Fibroblast of the aortic adventitia (primary cell): ENCODE measurements around the gene TNKS2. TPM values are rescaled to one million over a fixed set of nuclear protein-coding genes. Genes with fewer than 3 reads are reported as not detected.
A peak's percentile ranks its signal among the peaks of the same experiment; 100 is the strongest.

Source experiments
- DNase-seq: peaks from one replicate; pipeline ENCODE4 v3.0.0-alpha.2; 2010; ENCODE audit warnings: low read depth
- H3K4me3 ChIP-seq: 2 replicates; pipeline ENCODE4 v1.5.1; 2011; ENCODE audit warnings: low read depth, mild to moderate bottlenecking, control low read depth, low read length, moderate library complexity
- small RNA-seq: library from RNA; depleted of rRNA; stranded (forward); fragments of <200 nt; gene quantifications from one replicate; pipeline ENCODE3, GENCODE V24; 2012
- total RNA-seq: library from RNA; depleted of rRNA; stranded (reverse); fragments of >200 nt; gene quantifications from 2 replicates; pipeline ENCODE4 v1.2.3, GENCODE V29; 2012; ENCODE audit warnings: low replicate concordance
- TF ChIP-seq, protein P1 (sequence below): IDR thresholded peaks from 2 replicates; pipeline ENCODE4 v1.5.1; 2011; ENCODE audit warnings: mild to moderate bottlenecking, low read length, control low read depth, inconsistent platforms; ENCODE audit not compliant: insufficient read depth

The TNKS2 gene
- total RNA-seq, 1 donor = 51.2 TPM

DNA sequence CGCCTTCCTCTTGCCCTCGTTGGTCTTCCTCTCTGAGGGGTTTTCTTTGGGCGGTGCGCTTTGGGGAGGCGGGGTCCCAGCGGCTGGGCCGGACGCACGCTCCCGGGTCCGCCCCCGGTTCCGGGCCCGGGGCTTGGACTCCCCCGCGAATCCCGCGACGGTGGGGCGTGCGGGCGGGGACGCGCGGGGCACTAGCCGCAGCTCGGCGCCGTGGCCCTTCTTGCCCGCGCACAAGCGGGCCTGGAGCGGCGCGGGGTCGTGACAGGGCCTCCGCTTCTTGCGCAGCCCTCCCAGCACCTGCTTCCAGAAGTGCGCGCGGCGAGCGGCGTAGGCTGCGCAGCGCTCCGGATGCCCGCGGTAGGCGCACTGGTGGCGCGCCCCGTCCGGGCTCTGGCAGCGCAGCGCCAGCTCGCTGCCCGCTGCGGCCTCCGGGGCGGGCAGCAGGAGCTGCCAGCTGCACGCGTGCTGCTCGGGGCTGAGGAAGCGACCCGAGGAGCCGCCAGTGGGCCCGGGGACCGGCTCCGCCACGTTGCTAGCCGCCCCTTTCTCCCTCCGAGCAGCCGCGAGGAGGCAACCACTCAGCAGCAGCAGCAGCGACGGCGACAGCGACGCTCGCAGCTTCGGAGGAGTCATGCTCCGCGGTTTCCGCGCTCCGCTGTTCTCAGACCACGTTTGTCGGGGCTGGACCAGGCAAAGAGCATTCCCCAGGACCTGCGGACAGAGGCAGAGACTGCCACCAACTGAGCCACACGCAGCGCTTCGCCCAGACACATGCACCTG is 110.3 kb downstream of the TNKS2 start:
- TF ChIP-seq, protein P1, sequence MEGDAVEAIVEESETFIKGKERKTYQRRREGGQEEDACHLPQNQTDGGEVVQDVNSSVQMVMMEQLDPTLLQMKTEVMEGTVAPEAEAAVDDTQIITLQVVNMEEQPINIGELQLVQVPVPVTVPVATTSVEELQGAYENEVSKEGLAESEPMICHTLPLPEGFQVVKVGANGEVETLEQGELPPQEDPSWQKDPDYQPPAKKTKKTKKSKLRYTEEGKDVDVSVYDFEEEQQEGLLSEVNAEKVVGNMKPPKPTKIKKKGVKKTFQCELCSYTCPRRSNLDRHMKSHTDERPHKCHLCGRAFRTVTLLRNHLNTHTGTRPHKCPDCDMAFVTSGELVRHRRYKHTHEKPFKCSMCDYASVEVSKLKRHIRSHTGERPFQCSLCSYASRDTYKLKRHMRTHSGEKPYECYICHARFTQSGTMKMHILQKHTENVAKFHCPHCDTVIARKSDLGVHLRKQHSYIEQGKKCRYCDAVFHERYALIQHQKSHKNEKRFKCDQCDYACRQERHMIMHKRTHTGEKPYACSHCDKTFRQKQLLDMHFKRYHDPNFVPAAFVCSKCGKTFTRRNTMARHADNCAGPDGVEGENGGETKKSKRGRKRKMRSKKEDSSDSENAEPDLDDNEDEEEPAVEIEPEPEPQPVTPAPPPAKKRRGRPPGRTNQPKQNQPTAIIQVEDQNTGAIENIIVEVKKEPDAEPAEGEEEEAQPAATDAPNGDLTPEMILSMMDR = peak; percentile 38
- peak; percentile 66 for DNase-seq

DNA sequence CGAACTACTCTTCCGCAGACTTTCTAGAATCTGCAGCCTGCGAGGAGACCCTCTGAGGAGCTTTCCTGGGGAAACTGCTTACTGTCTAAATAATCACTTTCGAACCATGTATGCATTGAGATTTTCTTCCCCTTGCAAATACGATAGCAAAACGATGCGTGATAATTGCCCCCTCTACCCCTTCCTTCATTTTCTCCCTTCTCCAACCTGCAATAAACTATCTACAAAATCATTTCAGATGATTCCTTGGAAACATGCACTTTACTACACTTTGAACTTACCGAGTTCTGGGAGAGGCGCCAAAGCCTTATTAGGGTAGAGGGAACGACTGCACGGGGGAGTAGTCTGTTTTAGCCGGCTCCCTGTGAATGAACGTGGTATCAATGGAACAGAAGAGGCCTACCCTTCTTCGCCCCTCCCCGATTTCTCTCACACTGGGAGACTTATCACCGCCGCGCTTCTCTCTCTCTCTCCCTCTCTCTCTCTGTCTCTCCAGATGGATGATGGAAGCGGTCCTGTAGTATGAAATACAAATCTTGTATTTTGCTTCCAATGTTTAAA is 111.0 kb downstream of the TNKS2 start, which contains the start of gene FGFBP3:
TSS of gene FGFBP3 (minus strand) at position 370 of the 561 bp plus-strand sequence. CDS start 517 bp downstream, outside the sequence.
- H3K4me3 ChIP-seq = peak within 1 kb of the TSS; percentile 81
- DNase-seq = peak; percentile 44
- TF ChIP-seq, protein P1 = no peak

More for the DNA sequence above, 110.3 kb downstream of the TNKS2 start:
- peak overlapping the region; percentile 81 for H3K4me3 ChIP-seq

DNA sequence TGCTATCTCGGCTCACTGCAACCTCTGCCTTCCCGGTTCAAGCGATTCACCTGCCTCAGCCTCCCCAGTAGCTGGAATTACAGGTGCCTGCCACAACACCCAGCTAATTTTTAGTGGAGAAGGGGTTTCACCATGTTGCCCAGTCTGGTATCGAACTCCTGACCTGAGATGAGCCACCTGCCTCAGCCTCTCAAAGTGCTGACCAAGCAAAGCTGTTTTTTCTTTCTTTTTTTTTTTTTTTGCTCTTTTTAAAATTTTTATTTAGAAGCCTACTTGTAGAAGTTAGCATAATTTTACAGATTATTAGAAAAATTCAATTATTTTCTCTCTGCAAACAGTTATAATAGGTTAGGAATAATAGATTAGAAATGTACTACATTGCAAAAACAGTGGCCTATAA is 112.2 kb downstream of the TNKS2 start:
- no peak overlapping the region for H3K4me3 ChIP-seq
- no peak for DNase-seq
- TF ChIP-seq, protein P1 = no peak

Small RNA genes within 50 kb of the gene (small RNA-seq; reads per million reads assigned to genes)
- gene AL359198.2 (not detected), gene SRP9P1 (not detected)

Other genes starting within 250 kb of the TNKS2 start
- 41.1 and 92.6 TPM in 2 replicates for gene PPP1R3C, start 165.4 kb upstream of the TNKS2 start, total RNA-seq
- 1.2 and 1.8 TPM in 2 replicates for gene FGFBP3, start 111.1 kb downstream of the TNKS2 start, total RNA-seq
- gene BTAF1, start 125.3 kb downstream of the TNKS2 start, total RNA-seq = 43.0 and 58.6 TPM in 2 replicates